BJ (cell line): ENCODE data around the gene SYTL5. TPM values are rescaled to one million over a fixed set of nuclear protein-coding genes. Genes with fewer than 3 reads are reported as not detected.
"Not testable (repeated sequence)": the region's sequence is repeated elsewhere in the genome, so short reads cannot be mapped to it uniquely, and the experiment has no call there.

Experiments
- CTCF ChIA-PET: fragments of 350-600 bp; formaldehyde crosslinking; extraction: SDS; loops from one replicate; lab custom pipeline; 2021; ENCODE audit warnings: antibody characterized with exemption, inconsistent platforms; lab: Yijun Ruan, JAX
- POLR2A ChIA-PET: fragments of 300-600 bp; sonication (Branson Sonifier 250); formaldehyde crosslinking; extraction: SDS; loops from one replicate; lab custom pipeline; 2021; ENCODE audit warnings: antibody characterized with exemption; lab: Charles Lee
- DNase-seq: peaks from one replicate; pipeline ENCODE4 v3.0.0-alpha.2; 2011; ENCODE audit warnings: low read depth
- H3K27me3 ChIP-seq: 2 replicates; pipeline ENCODE4 v1.6.0; 2011; ENCODE audit warnings: low read length; ENCODE audit not compliant: control insufficient read depth, insufficient read depth
- H3K36me3 ChIP-seq: 2 replicates; pipeline ENCODE4 v1.5.1; 2011; ENCODE audit warnings: low read length; ENCODE audit not compliant: control insufficient read depth, insufficient read depth
- H3K4me3 ChIP-seq: 2 replicates; pipeline ENCODE4 v1.5.1; 2011; ENCODE audit warnings: low read depth, mild to moderate bottlenecking, control low read depth, low read length
- polyA plus RNA-seq: library from polyadenylated mRNA; depleted of rRNA; stranded (reverse); fragments of >200 nt; gene quantifications from 2 replicates; pipeline ENCODE4 v1.2.3, GENCODE V29; 2011
- TF ChIP-seq, protein P1 (sequence below): IDR thresholded peaks from 2 replicates; pipeline ENCODE4 v1.5.1; 2011; ENCODE audit warnings: low read depth, mild to moderate bottlenecking, control low read depth, inconsistent platforms, low read length, moderate library complexity; ENCODE audit not compliant: insufficient read depth

The SYTL5 gene
- polyA plus RNA-seq, 1 experiment, result 0.48 TPM

- no peak for DNase-seq
- CTCF ChIA-PET, result no interaction called here
- no peaks in the 10 kb centered on the region for H3K36me3 ChIP-seq
- H3K4me3 ChIP-seq, result no peak overlapping the region
- POLR2A ChIA-PET, result no interaction called here
- TF ChIP-seq, protein P1, sequence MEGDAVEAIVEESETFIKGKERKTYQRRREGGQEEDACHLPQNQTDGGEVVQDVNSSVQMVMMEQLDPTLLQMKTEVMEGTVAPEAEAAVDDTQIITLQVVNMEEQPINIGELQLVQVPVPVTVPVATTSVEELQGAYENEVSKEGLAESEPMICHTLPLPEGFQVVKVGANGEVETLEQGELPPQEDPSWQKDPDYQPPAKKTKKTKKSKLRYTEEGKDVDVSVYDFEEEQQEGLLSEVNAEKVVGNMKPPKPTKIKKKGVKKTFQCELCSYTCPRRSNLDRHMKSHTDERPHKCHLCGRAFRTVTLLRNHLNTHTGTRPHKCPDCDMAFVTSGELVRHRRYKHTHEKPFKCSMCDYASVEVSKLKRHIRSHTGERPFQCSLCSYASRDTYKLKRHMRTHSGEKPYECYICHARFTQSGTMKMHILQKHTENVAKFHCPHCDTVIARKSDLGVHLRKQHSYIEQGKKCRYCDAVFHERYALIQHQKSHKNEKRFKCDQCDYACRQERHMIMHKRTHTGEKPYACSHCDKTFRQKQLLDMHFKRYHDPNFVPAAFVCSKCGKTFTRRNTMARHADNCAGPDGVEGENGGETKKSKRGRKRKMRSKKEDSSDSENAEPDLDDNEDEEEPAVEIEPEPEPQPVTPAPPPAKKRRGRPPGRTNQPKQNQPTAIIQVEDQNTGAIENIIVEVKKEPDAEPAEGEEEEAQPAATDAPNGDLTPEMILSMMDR, result no peak
- H3K27me3 ChIP-seq, result no peaks in the 10 kb centered on the region
Observed at GRCh38 chrX:37975421-37975820, 30.9 kb upstream of the SYTL5 start.

GRCh38 chrX:37976153-37976552, 30.2 kb upstream of the SYTL5 start:
- DNase-seq, result no peak
- CTCF ChIA-PET, result no interaction called here

DNA sequence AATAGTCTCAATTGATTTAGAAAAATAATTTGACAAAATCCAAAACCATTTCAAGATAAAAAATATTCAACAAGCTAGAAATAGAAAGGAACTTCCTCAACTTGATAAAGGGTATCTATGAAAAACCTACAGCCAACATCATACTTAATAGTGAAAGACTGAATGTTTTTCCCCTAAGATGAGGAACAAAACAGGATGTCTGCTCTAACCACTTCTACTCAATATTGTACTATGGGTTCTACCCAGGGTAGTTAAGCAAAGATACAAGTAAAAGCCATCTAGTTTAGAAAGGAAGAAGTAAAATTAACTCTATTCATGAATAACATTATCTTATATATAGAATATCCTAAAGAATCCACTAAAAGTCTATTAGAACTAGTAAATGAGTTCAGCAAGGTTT, 21.5 kb upstream of the SYTL5 start:
- ChIA-PET POLR2A (no interaction called here), CTCF (no interaction called here)
- DNase-seq, result no peak
- no peak overlapping the region for H3K4me3 ChIP-seq
- TF ChIP-seq, protein P1, result no peak
- H3K36me3 ChIP-seq, result no peaks in the 10 kb centered on the region
- no peaks in the 10 kb centered on the region for H3K27me3 ChIP-seq

More at GRCh38 chrX:37976153-37976552, 30.2 kb upstream of the SYTL5 start:
- Histone ChIP-seq H3K4me3 (no peak overlapping the region), H3K27me3 (no peaks in the 10 kb centered on the region), H3K36me3 (no peaks in the 10 kb centered on the region)
- TF ChIP-seq, protein P1, result no peak
- POLR2A ChIA-PET, result no interaction called here

- Histone ChIP-seq H3K36me3 (no peaks in the 10 kb centered on the region), H3K27me3 (no peaks in the 10 kb centered on the region), H3K4me3 (no peak overlapping the region)
- TF ChIP-seq, protein P1, result no peak
- ChIA-PET CTCF (no interaction called here), POLR2A (no interaction called here)
- DNase-seq, result no peak
Observed at GRCh38 chrX:37986893-37987292, 19.5 kb upstream of the SYTL5 start.

GRCh38 chrX:37989304-37989703, 17.0 kb upstream of the SYTL5 start:
- POLR2A ChIA-PET, result no interaction called here
- Histone ChIP-seq H3K36me3 (no peaks in the 10 kb centered on the region), H3K4me3 (no peak overlapping the region), H3K27me3 (no peaks in the 10 kb centered on the region)
- no peak for DNase-seq
- CTCF ChIA-PET, result no interaction called here
- TF ChIP-seq, protein P1, result no peak

GRCh38 chrX:37991303-37991702, 15.1 kb upstream of the SYTL5 start:
- H3K4me3 ChIP-seq, result not testable (repeated sequence)

More at GRCh38 chrX:37991303-37991702, 15.1 kb upstream of the SYTL5 start:
- H3K27me3 ChIP-seq, DNase-seq, CTCF ChIA-PET, POLR2A ChIA-PET, H3K36me3 ChIP-seq: not testable (repeated sequence)
